Measurements from ENCODE around the gene MATCAP1. TPM values are rescaled to one million over a fixed set of nuclear protein-coding genes. Genes with fewer than 3 reads are reported as not detected.

The MATCAP1 gene
- total and polyA plus RNA-seq, 10 of the 15 experiments (the other 5 are each of a cell fraction or from before 2014, with no cell fraction given): 2.8 to 25.8 (median 8.6) TPM

DNA sequence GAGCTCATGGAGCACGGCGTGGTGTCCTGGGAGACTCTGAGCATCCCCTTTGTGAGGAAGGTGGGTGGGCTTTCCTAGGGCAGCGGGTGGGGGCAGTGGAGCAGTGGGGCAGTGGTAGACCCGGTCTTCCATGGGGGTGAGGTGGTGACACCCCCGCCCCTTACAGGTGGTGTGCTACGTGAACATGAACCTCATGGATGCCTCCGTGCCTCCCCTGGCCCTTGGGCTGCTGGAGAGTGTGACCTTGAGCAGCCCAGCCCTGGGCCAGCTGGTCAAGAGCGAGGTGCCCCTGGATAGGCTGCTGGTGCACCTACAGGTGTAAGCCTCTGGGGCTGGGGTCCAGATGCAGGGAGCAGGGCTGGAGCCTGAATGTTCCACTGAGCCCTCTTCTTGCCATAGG, 16.7 kb upstream of the MATCAP1 start:
- Histone ChIP-seq H3K27me3 (replicated peaks in 1 of 2; ENCODE audit: control insufficient read depth in 2 of 2, insufficient read depth in 2 of 2, low read length in 1 of 2) (no peaks in the 10 kb centered on the region), H3K9me3 (replicated peaks; ENCODE audit: control insufficient read depth, insufficient read depth, low read length) (no peaks in the 10 kb centered on the region), H3K36me3 (ENCODE audit: control insufficient read depth in 2 of 2, insufficient read depth in 2 of 2, low read length in 1 of 2) (peaks cover 14 to 51% of the 10 kb centered on the region in 2 experiments), H3K4me1 (ENCODE audit: control insufficient read depth, insufficient read depth, low read length) (no peaks in the 10 kb centered on the region), H3K9ac (ENCODE audit: control insufficient read depth, insufficient read depth, low read length) (no peak overlapping the region), H3K79me2 (ENCODE audit: control insufficient read depth, insufficient read depth, low read length) (no peaks in the 10 kb centered on the region), H3K4me2 (ENCODE audit: control insufficient read depth, insufficient read depth) (no peak overlapping the region), H3K4me3 (no peak overlapping the region), H4K20me1 (ENCODE audit: control insufficient read depth, insufficient read depth) (peaks cover 4% of the 10 kb centered on the region; the same call in 1 of the 2 replicates), H3K27ac (ENCODE audit: control insufficient read depth, insufficient read depth) (no peak overlapping the region), H2AFZ (ENCODE audit: control insufficient read depth, low read depth, low read length) (no peak overlapping the region)
- ChIA-PET RAD21 (ENCODE audit: unreplicated experiment) (no interaction called here), SMC1A (ENCODE audit: uncharacterized antibody, unreplicated experiment) (no interaction called here), CTCF (no interaction called here), POLR2A (no interaction called here)
- 85% methylated on average over 8 of the region's 8 CpGs for WGBS (ENCODE audit: insufficient coverage, insufficient replicate concordance, low lambda C conversion rate, missing lambda C conversion rate)
- ATAC-seq (no peak), FAIRE-seq (no peak), DNase-seq (ENCODE audit: low read depth, low spot score) (no peak)
- in situ Hi-C loops (cut with MboI): no loop called here
- TF ChIP-seq ETV6 (conservative IDR thresholded peaks at IDR 0.05 in 1 of 2, IDR thresholded peaks at IDR 0.05 in 1 of 2; ENCODE audit: borderline replicate concordance in 1 of 2, low read depth in 1 of 2) (no peak), POLR2A (IDR thresholded peaks at IDR 0.05; ENCODE audit: low read depth, low read length) (0 out of 2 replicates have a peak, but pooled peaks have one; percentile 41), RFX5 (IDR thresholded peaks at IDR 0.05; ENCODE audit: low read depth, low read length) (no peak)
- TF ChIP-seq, protein P1, sequence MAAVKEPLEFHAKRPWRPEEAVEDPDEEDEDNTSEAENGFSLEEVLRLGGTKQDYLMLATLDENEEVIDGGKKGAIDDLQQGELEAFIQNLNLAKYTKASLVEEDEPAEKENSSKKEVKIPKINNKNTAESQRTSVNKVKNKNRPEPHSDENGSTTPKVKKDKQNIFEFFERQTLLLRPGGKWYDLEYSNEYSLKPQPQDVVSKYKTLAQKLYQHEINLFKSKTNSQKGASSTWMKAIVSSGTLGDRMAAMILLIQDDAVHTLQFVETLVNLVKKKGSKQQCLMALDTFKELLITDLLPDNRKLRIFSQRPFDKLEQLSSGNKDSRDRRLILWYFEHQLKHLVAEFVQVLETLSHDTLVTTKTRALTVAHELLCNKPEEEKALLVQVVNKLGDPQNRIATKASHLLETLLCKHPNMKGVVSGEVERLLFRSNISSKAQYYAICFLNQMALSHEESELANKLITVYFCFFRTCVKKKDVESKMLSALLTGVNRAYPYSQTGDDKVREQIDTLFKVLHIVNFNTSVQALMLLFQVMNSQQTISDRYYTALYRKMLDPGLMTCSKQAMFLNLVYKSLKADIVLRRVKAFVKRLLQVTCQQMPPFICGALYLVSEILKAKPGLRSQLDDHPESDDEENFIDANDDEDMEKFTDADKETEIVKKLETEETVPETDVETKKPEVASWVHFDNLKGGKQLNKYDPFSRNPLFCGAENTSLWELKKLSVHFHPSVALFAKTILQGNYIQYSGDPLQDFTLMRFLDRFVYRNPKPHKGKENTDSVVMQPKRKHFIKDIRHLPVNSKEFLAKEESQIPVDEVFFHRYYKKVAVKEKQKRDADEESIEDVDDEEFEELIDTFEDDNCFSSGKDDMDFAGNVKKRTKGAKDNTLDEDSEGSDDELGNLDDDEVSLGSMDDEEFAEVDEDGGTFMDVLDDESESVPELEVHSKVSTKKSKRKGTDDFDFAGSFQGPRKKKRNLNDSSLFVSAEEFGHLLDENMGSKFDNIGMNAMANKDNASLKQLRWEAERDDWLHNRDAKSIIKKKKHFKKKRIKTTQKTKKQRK (IDR thresholded peaks at IDR 0.05; ENCODE audit: low read depth, low read length): no peak
- intact Hi-C loops (cut with micrococcal nuclease; ENCODE audit: unreplicated experiment): no loop called here
- no TSS peak for BruUV-seq (replicated peaks)

DNA sequence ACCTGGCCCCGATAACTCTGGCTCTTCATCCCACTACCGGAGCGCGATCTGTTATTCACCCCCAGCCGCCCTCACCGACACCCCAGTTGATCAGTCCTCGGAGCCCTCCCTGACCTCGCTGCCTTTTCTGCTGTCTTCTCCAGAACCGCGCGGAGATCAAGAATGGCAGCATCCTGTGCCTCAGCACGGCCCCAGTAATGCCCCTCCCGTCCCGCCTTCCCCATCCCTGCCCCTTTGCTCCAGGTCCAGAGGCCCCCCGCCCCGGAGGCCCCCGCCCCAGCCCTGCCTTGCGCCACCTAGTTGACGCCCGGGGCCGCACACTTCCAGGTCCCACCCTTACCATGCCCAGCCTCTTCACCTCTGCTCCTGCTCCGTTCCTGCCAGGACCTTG, 16.0 kb upstream of the MATCAP1 start:
- Histone ChIP-seq H3K27me3 (replicated peaks in 1 of 2; ENCODE audit: control insufficient read depth in 2 of 2, insufficient read depth in 2 of 2, low read length in 1 of 2) (no peaks in the 10 kb centered on the region), H3K4me3 (no peak overlapping the region), H3K4me2 (ENCODE audit: control insufficient read depth, insufficient read depth) (no peak overlapping the region), H3K9me3 (replicated peaks; ENCODE audit: control insufficient read depth, insufficient read depth, low read length) (no peaks in the 10 kb centered on the region), H3K4me1 (ENCODE audit: control insufficient read depth, insufficient read depth, low read length) (no peaks in the 10 kb centered on the region), H3K79me2 (ENCODE audit: control insufficient read depth, insufficient read depth, low read length) (no peaks in the 10 kb centered on the region), H2AFZ (ENCODE audit: control insufficient read depth, low read depth, low read length) (no peak overlapping the region), H3K9ac (ENCODE audit: control insufficient read depth, insufficient read depth, low read length) (no peak overlapping the region), H4K20me1 (ENCODE audit: control insufficient read depth, insufficient read depth) (peaks cover 7% of the 10 kb centered on the region; the same call in 1 of the 2 replicates), H3K36me3 (ENCODE audit: control insufficient read depth in 2 of 2, insufficient read depth in 2 of 2, low read length in 1 of 2) (peaks cover 21 to 52% of the 10 kb centered on the region in 2 experiments), H3K27ac (ENCODE audit: control insufficient read depth, insufficient read depth) (no peak overlapping the region)
- in situ Hi-C loops (cut with MboI): no loop called here
- no TSS peak for BruUV-seq (replicated peaks)
- DNase-seq (ENCODE audit: low read depth, low spot score) (no peak), ATAC-seq (no peak), FAIRE-seq (no peak)
- POLR2A ChIA-PET: no interaction called here
- 96% methylated on average over 15 of the region's 22 CpGs for WGBS (ENCODE audit: insufficient coverage, insufficient replicate concordance, low lambda C conversion rate, missing lambda C conversion rate)
- CTCF ChIA-PET: no interaction called here
- intact Hi-C loops (cut with micrococcal nuclease; ENCODE audit: unreplicated experiment): no loop called here
- RAD21 ChIA-PET (ENCODE audit: unreplicated experiment): no interaction called here
- SMC1A ChIA-PET (ENCODE audit: uncharacterized antibody, unreplicated experiment): no interaction called here
- TF ChIP-seq CHD2 (IDR thresholded peaks at IDR 0.05; ENCODE audit: borderline replicate concordance, low read depth, low read length): no peak
- TF ChIP-seq, protein P2, sequence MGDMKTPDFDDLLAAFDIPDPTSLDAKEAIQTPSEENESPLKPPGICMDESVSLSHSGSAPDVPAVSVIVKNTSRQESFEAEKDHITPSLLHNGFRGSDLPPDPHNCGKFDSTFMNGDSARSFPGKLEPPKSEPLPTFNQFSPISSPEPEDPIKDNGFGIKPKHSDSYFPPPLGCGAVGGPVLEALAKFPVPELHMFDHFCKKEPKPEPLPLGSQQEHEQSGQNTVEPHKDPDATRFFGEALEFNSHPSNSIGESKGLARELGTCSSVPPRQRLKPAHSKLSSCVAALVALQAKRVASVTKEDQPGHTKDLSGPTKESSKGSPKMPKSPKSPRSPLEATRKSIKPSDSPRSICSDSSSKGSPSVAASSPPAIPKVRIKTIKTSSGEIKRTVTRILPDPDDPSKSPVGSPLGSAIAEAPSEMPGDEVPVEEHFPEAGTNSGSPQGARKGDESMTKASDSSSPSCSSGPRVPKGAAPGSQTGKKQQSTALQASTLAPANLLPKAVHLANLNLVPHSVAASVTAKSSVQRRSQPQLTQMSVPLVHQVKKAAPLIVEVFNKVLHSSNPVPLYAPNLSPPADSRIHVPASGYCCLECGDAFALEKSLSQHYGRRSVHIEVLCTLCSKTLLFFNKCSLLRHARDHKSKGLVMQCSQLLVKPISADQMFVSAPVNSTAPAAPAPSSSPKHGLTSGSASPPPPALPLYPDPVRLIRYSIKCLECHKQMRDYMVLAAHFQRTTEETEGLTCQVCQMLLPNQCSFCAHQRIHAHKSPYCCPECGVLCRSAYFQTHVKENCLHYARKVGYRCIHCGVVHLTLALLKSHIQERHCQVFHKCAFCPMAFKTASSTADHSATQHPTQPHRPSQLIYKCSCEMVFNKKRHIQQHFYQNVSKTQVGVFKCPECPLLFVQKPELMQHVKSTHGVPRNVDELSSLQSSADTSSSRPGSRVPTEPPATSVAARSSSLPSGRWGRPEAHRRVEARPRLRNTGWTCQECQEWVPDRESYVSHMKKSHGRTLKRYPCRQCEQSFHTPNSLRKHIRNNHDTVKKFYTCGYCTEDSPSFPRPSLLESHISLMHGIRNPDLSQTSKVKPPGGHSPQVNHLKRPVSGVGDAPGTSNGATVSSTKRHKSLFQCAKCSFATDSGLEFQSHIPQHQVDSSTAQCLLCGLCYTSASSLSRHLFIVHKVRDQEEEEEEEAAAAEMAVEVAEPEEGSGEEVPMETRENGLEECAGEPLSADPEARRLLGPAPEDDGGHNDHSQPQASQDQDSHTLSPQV (IDR thresholded peaks at IDR 0.05): no peak
